ENCODE measurements around the gene POM121C. TPM values are rescaled to one million over a fixed set of nuclear protein-coding genes. Genes with fewer than 3 reads are reported as not detected.
"Not testable (repeated sequence)": the region's sequence is repeated elsewhere in the genome, so short reads cannot be mapped to it uniquely, and the experiment has no call there.

The POM121C gene
- total RNA-seq, 2 donors from 2014 or later: 16.6 to 23.4 TPM

DNA sequence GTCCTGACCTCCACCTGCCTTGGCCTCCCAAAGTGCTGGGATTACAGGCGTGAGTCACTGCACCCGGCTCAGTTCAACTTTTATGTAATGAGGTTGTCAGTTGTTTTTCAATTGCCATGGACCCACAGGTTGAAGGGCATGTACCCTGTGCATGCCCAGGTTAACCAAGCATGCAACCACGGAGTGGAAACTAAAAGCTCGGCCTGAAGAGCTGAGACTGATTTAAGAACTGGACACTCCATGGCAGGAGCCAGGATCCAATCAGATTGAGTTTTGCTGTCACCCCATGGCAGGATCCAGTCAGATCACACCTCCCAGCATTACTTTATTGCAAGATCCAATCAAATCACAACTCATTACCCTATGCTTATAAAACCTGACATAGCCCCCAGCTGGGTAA is 22.9 kb upstream of the POM121C start:
- H3K27me3 ChIP-seq; H3K4me1 ChIP-seq; H3K9me3 ChIP-seq; H3K36me3 ChIP-seq (replicated peaks in 1 of 2; ENCODE audit: insufficient read depth in 1 of 2, low read depth in 2 of 2); H3K27ac ChIP-seq; H3K4me3 ChIP-seq; intact Hi-C loops (cut with DNase I); ATAC-seq; DNase-seq: not testable (repeated sequence)
- WGBS, 2 donors: no CpG with 5 or more reads among the region's 4 CpGs

DNA sequence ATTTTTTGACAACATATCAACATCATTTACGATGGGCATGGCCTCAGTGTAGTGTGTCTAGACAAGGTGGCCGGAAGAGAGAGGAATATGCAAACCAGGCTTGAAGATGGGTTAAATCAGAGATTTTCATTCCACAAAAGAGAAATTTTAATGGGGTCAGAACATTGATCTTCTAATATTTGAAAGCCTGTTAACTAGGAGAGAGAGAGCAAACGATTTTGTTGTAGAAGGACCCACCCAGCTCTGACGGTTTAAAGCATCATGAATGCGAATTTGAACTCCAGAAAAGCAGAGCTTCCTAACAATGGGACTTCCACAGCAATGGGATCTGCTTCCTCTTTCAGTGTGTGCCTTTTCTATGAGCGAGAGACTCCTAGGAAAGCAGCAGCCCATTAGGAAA is 5.9 kb upstream of the POM121C start, which contains the start of gene SPDYE5:
Gene SPDYE5, plus strand, starts transcription at position 301 of the 400 bp plus-strand sequence. CDS start 1,728 bp downstream, outside the sequence.
- 66 to 70% methylated on average over 4 to 5 of the region's 6 CpGs for WGBS, 2 donors
- H3K27ac ChIP-seq; H3K36me3 ChIP-seq (replicated peaks in 1 of 2; ENCODE audit: insufficient read depth in 1 of 2, low read depth in 2 of 2); ATAC-seq; intact Hi-C loops (cut with DNase I); H3K27me3 ChIP-seq; DNase-seq; H3K9me3 ChIP-seq; H3K4me3 ChIP-seq; H3K4me1 ChIP-seq: not testable (repeated sequence)

DNA sequence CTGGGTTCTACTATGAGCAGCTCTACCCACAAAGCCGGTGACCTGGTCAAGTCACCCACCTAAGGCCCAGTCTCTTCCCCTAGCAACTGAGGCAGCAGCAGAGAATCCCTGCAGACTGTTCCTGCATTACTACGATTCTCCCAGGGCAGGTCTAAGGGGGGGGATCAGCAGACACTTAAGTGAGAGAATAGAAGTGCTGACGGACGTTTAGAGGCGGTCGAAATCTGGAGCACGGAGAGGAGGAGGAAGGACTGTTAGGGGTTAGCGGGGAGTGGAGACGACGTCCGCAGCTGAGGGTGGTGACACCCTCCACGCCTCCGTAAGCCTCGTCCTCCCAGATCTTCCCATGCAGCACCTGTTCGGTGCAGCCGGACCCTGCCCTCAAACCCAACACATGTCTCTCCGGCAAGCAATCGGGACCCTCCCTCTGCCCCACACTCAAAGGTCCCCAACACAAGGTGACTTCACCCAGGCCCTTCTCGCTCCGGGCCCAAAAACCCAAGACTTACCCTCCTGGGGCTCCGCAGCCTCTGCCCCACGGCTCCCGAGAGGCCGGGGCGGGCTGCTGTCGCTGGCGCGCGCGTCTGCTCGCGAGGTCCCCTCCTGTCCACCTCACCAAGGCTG is 632 bp downstream of the POM121C start:
- ATAC-seq; intact Hi-C loops (cut with DNase I); H3K27me3 ChIP-seq; H3K9me3 ChIP-seq; H3K36me3 ChIP-seq (replicated peaks in 1 of 2; ENCODE audit: insufficient read depth in 1 of 2, low read depth in 2 of 2); H3K4me1 ChIP-seq: not testable (repeated sequence)
- 0 to 1% methylated on average over 7 to 31 of the region's 32 CpGs for WGBS, 2 donors
- Histone ChIP-seq H3K4me3 (peak overlapping the region; percentile 77 to 83), H3K27ac (peak overlapping the region in 3 of 4 donors; percentile 76 to 86 (median 81))
- DNase-seq: peak in 2 of 4 donors; percentile 6 to 13

DNA sequence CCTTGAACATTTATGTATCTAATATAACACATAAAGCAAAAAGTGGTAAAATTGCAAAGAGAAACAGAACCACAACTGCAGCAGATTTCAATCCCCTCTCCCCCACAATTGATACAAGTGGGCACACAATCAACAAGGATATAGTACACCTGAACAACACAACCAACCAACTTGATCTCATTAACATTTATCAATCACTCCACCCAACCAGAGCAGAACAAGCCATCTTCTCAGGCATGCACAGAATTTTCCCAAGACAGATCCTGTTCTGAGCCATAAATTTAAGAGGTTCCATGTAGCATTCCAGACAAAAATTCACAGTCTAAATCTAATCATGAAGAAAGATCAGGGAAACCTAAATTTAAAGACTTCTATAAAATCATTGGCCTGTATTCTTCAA is 5.8 kb downstream of the POM121C start:
- ATAC-seq; H3K9me3 ChIP-seq; intact Hi-C loops (cut with DNase I); H3K27me3 ChIP-seq; H3K4me3 ChIP-seq; H3K4me1 ChIP-seq; H3K36me3 ChIP-seq (replicated peaks in 1 of 2; ENCODE audit: insufficient read depth in 1 of 2, low read depth in 2 of 2); H3K27ac ChIP-seq; DNase-seq: not testable (repeated sequence)

DNA sequence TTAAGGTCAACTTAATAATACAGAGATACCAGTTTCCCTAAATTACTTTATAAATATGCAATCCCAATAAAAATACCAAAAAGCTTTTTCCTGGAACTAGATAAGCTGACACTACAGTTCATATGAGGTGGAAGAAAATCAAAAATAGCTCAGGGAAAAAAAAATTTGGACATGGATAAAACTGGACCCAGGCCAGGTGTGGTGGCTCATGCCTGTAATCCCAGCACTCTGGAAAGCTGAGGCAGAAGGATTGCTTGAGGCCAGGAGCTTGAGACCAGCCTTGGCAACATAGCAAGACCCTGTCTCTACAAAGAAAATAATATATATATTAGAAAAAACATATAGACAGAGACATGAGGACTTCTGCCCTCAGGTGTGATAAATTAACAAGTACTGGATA is 8.6 kb downstream of the POM121C start:
- DNase-seq; H3K4me1 ChIP-seq; ATAC-seq; H3K36me3 ChIP-seq (replicated peaks in 1 of 2; ENCODE audit: insufficient read depth in 1 of 2, low read depth in 2 of 2); intact Hi-C loops (cut with DNase I); H3K27me3 ChIP-seq; H3K4me3 ChIP-seq; H3K9me3 ChIP-seq; H3K27ac ChIP-seq: not testable (repeated sequence)

DNA sequence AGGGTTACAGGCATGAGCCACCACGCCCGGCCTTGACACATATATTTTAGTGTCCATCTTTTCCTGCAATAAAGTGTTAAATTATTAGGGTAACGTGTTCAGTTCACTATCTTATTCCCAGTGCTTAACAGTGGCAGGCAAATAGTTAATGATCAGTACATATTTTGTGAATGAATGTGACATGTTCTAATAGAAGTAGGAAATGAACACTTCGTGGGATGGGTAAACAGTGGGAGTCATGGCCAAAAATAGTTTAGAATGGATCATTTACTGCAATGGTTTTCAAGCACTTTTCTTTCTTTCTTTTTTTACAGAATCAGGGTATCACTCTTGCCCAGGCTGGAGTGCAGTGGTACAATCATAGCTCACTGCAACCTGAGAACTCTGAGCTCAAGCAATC is 15.9 kb downstream of the POM121C start:
- intact Hi-C loops (cut with DNase I); H3K36me3 ChIP-seq (replicated peaks in 1 of 2; ENCODE audit: insufficient read depth in 1 of 2, low read depth in 2 of 2); H3K9me3 ChIP-seq; H3K27me3 ChIP-seq; H3K4me3 ChIP-seq; ATAC-seq; H3K27ac ChIP-seq; DNase-seq; H3K4me1 ChIP-seq: not testable (repeated sequence)
- WGBS, 2 donors: 93% methylated on average over 2 of the region's 4 CpGs; no CpG with 5 or more reads in 1 of the 2 donors

DNA sequence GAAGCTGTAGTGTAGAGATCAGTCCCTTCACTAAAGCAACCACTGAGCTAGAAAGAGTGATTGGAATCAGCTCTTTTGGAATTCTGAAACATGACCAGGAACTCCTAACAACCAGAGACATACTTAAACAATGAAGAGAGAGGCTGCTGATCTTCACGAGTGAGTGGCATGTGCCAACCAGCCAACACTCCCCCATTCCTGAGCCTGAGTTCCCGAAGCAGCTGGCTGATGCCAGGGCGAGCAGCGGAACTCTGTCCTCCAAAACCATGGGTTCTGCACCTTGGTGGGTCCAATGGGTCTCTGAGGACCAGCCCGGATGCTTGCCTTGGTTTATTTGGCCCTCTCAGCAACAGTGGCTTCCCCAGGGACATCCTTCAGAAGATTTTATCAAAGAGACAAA is 25.6 kb downstream of the POM121C start:
- H3K4me3 ChIP-seq; H3K4me1 ChIP-seq; H3K27ac ChIP-seq; ATAC-seq; H3K9me3 ChIP-seq; DNase-seq; intact Hi-C loops (cut with DNase I); H3K36me3 ChIP-seq (replicated peaks in 1 of 2; ENCODE audit: insufficient read depth in 1 of 2, low read depth in 2 of 2); H3K27me3 ChIP-seq: not testable (repeated sequence)
- no CpG with 5 or more reads among the region's 5 CpGs for WGBS, 2 donors

DNA sequence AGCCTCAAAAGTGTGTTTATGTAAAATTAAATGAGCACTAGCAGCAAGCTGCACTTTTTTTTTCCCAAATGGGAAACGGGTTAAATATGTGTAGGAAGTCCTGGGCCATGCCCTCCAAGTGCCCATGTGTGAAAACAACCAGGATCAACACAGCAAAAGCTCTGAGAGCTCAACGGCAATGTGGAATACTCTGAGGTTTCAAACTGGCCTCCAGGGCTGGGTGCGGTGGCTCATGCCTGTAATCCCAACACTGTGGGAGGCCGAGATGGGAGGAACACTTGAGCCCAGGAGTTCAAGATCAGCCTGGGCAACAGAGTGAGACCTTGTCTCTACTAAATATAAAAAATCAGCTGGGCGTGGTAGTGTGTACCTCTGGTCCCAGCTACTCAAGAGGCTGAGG is 28.1 kb downstream of the POM121C start:
- WGBS, 2 donors: 45 to 63% methylated on average over 1 of the region's 5 CpGs

DNA sequence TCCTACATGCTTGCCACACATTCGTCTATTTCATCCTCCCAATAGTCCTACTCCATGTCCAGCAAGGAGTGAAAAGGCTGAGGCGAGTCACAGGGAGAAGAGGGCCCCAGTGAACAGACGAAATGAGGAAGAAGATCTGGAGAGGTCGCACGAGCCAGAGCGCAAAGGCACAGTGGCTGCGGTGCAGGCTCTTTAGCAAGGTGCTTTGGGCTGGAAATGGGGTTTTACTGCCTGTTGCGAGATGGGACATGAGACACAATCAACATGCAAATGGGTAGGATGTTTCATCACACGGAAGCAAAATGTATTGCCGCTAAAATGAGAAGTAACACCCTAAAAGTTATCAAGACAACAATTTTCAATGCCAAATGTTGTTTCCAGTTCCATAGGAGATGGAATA is 29.7 kb downstream of the POM121C start:
- ATAC-seq; DNase-seq; intact Hi-C loops (cut with DNase I); H3K27ac ChIP-seq; H3K27me3 ChIP-seq; H3K4me1 ChIP-seq; H3K36me3 ChIP-seq (replicated peaks in 1 of 2; ENCODE audit: insufficient read depth in 1 of 2, low read depth in 2 of 2); H3K9me3 ChIP-seq; H3K4me3 ChIP-seq: not testable (repeated sequence)
- 82 to 83% methylated on average over 4 to 8 of the region's 10 CpGs for WGBS, 2 donors

More for the DNA sequence above, 28.1 kb downstream of the POM121C start:
- H3K36me3 ChIP-seq (replicated peaks in 1 of 2; ENCODE audit: insufficient read depth in 1 of 2, low read depth in 2 of 2); H3K4me1 ChIP-seq; H3K9me3 ChIP-seq; DNase-seq; intact Hi-C loops (cut with DNase I); H3K4me3 ChIP-seq; H3K27ac ChIP-seq; H3K27me3 ChIP-seq; ATAC-seq: not testable (repeated sequence)

Measured in body of pancreas (tissue), 4 donors.